Measurements from ENCODE around the gene FLT4. TPM values are rescaled to one million over a fixed set of nuclear protein-coding genes. Genes with fewer than 3 reads are reported as not detected.

Gene FLT4
- total RNA-seq, 2 experiments from 2014 or later = 4.2 to 4.4 TPM

DNA sequence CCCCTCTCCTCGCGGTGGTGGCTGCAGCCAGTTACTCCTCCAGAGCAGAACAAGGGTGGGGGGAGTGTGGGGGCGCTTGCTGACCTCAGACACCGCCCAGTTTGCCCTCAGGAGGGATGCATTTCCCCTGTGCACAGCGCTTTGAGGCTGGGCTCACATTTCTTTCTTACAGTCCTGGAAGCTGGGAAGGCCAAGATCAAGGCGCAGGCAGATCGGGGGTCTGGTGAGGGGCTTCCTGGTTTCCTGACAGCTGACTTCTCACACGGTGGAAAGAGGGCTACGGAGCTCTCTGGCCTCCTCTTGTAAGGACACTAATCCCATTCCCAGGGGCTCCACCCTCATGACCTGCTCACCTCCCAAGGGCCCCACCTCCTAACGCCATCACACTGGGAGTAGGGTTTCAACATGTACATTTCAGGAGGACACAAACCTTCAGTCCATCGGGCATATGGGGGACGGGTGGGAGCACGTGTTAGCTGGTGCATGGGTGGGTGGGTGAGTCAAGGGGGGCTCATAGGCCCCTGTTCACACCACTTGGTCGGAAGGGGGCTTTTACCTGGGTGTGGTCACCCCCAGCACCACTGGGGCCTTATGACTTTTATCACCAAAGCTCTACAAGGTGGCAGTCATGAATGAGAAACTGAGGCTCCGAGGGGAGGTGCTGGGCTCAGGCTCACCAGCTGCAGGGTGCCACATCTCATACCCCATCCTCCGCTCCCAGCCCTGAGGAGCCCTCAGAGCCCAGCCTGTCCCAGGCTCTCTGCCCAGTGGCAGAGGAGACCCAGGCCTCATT is 50.4 kb downstream of the FLT4 start:
- ChIA-PET POLR2A (no interaction called here), CTCF (no interaction called here)

DNA sequence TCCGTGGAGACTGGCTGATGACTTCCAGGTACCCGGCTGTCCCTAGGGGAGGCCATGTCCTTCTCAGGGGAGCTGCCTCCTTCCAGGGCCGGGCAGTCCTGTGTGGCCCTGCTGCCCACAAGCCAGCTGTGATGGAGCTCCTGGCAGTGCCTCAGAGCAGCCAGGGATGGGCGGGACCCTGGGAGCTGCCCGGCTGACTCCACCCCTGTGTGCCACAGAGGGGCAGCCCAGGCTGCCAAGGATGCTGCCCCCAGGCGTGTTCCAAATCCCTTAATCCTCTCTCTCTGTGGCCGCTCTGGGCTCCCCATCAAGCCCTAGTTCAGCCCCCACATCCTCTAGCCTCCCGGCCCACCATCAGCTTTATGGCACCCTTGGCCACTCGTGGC is 51.1 kb downstream of the FLT4 start:
- ChIA-PET CTCF (no interaction called here), POLR2A (no interaction called here)

DNA sequence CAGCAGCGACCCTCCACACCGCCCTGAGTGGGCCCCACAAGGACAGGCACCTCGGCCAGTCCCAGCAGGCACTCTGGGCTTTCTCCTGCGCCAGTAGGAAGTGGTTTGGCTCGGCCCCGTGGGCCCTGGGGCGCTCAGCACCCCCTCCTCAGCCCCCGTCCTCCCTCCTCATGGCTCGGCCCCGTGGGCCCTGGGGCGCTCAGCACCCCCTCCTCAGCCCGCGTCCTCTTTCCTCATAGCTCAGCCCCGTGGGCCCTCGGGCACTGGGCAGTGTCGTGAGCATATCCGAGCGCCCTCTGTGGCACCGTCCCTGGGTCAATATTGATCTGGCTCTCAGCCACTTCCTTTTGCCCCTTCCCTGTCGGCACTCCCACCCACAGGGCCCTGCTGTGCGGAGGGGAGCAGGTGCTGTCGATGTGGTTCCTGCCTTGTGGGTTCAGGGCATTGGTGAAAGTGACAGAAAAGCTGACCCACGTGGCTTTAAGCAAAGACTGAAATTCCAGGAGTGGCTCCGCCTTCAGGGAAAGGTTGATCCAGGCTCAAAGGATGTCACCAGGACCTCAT is 52.6 kb downstream of the FLT4 start:
- ChIA-PET CTCF (no interaction called here), POLR2A (no interaction called here)

DNA sequence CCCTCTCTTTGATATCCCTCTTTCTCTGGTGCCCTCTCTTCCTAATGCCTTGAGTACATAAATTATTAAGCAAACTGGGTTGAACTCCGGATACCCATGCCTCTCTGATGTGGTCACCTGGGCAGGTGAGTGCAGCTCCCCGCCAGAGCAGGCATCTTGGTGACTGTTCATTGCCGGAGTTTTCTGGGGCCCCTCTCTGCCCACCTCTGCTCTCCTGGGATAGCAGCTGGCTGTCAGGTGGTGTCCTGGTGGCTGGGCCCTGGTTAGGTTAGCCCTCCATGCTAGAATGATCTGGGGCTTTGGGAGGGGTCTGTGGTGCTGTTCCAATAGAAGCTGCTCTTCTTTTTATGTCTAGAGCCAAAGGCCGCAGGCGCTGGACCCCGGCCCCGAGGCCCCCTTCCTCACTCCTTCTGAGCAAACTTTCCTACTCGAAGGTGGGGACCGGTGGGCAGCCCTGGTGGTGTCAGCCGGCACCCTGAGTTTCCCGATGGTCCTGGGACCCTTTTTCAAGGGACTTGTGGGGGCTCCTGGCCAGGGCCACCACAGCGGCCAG is 53.2 kb downstream of the FLT4 start:
- CTCF ChIA-PET = no interaction called here

DNA sequence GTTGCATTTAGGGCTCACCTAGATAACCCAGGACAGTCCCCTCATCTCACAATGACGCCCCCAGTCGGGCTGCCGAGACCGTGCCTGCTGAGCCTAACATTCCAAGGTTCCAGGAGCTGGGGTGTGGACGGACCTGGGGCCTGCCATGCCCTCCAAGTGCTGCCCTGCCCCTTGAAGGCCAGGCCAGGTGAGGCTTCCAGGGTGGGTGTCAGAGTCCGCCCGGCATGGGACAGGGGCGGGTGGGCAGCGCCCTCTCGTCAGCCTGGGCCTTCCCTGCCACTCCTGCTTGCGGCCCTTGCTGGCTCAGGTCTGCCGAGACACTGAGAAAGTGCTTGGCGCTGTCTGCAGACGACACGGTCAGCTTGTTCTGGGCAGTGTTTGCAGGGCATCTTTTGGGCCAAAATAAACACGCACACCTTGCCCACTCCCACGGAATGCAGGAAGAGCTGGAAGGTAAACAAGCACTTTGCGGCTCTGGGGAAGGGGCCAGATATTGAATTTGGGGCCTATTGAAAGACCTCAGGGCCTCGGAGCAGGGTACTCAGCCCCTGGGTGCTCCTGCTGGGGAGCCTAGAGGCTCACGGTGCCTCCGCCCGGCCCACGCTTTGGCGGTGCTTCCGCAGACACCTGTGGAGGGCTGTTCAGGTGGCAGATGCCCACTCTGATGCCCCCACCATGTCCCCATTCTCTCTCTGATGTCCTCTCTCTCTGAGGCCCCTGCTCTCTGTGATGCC is 53.9 kb downstream of the FLT4 start:
- CTCF ChIA-PET = no interaction called here
- POLR2A ChIA-PET = no interaction called here

More for the DNA sequence above, 53.2 kb downstream of the FLT4 start:
- POLR2A ChIA-PET = no interaction called here

DNA sequence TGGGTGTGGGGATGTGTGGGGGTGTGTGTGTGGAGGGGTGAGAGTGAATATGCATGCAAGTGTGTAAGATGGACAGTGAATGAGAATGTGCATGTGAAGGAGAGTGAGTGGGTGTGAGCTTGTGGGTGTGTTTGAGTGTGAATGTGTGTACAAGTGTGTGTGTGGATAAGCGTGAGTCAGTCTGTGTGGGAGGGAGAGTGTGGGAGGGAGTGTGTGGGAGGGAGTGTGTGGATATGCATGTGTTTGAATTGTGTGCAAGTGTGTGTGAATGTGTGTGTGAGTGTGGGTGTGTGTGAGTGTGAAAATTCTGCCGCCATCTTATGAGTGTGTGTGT is 54.4 kb downstream of the FLT4 start:
- ChIA-PET POLR2A (no interaction called here), CTCF (no interaction called here)

DNA sequence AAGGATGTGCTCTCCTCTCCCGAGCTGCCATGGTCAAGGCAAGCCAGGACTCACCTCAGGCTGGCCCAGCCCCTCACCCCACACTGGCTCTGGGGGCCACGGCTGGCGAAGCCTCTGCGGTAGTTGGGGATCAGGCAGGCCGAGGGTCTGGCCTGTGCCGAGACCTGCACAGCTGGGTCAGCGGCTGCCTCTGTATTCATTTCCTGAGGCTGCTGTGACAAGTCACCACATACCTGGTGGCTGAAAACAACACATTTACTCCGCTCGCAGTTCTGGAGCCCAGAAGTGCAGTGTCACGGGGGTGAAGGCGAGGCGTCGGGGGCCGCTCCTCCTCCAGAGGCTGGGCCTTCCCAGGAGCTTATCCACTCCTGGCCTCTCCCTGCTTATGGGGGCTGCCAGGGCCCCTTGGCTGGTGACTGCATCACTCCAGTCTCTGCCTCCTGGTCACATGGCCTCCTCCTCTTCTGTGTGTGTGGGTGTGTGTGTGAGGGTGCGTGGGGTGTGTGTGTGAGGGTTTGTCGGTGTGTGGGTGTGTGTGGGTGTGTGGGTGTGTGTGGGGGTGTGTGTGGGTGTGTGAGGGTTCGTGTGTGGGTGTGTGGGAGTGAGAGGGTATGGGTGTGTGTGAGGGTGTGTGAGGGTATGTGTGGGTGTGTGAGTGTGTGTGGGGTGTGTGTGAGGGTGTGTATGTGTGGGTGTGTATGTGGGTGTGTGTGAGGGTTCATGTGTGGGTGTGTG is 54.9 kb downstream of the FLT4 start:
- ChIA-PET CTCF (no interaction called here), POLR2A (no interaction called here)

DNA sequence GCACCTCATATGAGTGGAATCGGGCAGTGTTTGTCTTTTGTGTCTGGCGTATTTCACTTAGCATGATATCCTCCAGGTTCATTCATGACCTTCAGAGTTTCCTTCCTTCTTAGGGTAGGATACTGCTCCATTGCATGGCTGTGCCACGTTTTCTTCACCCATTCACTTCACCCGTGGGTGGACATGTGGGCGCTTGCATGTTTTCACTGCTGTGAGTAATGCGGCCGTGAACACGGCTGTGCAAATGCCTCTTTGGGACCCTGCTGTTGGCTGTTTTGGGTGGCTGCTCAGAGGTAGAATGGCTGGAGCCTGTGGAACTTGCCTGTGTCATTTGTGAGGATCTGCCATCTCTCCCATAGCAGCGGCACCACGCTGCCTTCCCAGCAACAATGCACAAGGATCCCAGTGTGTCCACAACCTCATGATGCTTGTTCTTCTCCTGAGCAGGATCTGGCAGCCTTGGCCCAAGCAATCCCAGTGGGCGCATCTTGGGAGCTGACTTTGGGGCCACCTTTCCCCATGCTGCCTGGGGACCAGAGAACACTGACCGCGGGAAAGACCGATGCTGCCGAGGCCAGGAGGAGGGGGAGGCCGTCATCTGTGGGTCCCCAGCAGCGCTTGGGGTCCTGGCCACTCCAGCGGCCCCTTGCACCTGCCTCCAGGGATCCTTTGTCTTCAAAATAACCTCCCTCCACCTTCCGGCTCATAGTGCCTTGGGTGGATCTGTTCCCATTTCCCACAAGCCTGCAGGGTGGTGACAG is 55.8 kb downstream of the FLT4 start:
- POLR2A ChIA-PET = no interaction called here

DNA sequence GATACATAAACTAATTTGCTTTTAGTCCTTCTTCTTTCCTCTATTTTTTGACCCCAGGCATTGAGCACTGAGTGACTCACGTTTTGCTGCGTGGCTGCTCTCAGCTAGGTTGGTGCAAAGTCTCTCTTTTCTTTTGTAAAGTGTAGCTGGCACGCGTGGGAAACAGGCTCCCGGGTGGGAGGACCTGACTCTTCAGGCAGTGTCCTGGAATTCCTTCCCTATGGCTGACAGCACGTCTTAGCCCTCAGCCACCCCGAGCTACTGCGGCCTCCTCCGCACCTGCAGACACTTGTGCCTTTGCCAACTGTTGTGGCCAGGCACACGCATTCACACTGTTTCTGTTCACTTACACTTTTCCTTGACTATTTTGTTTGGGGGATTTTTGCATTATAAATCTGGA is 57.2 kb downstream of the FLT4 start:
- ChIA-PET CTCF (no interaction called here), POLR2A (no interaction called here)

More for the DNA sequence above, 55.8 kb downstream of the FLT4 start:
- CTCF ChIA-PET = no interaction called here

DNA sequence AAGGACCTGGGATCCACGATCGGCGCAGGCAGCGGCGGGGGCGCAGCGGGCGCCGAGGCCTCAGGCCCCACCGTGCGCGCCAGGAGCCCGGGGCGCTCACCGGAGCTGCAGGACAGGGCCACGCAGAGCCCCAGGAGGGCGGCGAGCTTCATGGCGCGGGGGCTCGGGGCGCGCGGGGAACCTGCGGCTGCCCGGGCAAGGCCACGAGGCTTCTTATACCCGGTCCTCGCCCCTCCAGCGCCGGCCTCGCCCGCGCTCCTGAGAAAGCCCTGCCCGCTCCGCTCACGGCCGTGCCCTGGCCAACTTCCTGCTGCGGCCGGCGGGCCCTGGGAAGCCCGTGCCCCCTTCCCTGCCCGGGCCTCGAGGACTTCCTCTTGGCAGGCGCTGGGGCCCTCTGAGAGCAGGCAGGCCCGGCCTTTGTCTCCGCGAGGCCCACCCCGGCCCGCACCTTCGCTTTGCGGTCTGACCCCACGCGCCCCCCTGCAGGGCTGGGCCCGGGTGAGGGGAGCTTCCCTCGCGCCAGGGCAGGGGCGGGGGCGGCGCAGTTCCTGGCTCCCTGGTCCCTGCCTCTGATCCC is 58.0 kb downstream of the FLT4 start, which contains the start of gene SCGB3A1:
SCGB3A1 (minus strand) TSS at position 189 of the 577 bp plus-strand sequence; CDS start at position 152, 37 bp downstream.
- ChIA-PET POLR2A (no interaction called here), CTCF (no interaction called here)

DNA sequence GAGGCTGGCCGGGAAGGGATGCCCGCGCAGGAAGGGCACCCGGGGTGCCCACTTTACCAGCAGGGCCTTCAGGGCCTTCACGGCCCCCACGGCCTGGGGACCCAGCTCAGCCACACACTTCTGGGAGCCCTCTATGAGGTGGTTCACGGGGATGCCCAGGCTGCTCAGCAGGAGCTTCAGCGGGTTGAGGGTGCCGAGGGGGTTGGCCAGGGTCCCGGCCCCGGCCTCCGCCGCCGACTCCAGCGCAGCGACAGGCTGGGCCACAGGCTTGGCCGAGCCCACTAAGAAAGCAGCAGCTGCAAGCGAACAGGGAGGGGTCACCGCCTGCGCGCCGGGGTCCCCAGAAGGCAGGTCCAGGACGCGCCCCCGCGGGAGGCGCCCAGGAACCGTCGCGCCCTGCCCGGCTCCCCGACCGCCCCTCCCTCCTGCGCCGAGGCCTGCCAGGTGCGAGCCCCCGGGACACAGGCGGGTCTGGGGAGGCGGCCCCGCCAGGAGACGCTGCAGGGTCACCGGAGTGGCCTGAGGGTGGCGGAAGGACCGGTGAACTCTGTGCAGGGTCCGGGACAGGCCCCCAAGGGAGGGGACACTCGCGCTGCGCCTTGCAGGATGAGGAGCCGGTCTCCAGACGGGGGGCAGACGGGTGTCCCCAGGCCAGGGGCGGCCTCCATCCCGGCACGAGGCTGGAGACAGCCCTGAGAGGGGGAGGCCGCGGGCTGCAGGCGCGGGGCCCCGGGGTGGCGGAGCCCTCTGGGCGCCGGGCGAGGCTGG is 58.7 kb downstream of the FLT4 start:
- ChIA-PET POLR2A (no interaction called here), CTCF (no interaction called here)

DNA sequence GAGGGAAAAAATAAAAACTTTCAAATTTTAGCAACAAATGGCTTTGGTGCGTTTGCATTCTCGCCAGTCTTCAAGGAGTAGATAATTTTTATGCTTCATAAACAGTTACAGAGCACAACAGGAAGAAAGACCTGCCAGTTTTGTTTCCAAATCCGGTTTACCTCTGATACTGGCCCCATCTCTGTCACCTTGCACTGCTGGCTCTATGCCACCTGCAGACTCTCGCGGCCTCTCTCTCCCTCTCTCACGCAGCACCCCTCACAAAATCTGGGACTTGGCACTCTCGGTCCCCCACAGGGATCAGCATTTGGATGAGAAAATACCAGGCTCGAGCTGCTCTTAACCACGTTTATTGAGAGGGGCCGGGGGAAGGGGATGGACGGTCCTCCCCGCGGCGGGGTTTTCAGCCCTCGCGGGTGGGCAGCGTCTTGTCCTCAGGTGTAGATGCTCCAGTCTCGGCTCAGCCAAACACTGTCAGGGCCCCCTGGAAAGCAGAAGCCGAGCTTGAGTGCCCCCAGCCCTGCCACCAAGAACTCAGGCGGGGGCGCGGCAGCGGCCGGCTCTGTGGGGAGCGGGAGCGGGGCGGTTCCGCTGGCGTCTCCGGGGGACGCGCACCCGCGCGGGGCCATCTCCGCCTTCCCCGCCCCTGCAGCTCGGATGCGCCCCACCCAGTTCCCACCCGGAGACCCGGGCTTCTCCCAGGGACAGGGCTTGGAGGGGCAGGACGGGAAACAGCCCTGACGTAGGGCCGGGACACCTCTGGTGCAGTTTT is 59.4 kb downstream of the FLT4 start:
- POLR2A ChIA-PET = no interaction called here
- CTCF ChIA-PET = no interaction called here

DNA sequence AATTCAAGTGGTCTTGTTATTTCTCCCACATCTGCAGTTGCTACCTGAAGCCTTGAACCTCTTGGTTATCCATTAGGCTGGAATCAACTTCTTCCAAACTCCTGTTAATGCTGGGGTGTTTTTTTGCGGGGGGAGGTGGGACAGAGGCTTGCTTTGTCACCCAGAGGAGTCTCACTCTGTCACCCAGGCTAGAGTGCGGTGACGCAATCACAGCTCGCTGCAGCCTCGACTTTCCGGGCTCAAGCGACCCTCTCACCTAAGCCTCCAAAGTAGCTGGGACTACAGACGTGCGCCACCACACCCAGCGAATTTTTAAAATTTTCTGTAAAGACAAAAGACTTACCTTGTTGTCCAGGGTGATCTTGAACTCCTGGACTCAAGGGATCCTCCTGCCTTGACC is 62.5 kb downstream of the FLT4 start:
- ChIA-PET CTCF (no interaction called here), POLR2A (interaction anchor here (0.6 kb wide), 1 partner anchor 8 kb away, joined by 6 read pairs; no protein-coding TSS in a partner anchor)

DNA sequence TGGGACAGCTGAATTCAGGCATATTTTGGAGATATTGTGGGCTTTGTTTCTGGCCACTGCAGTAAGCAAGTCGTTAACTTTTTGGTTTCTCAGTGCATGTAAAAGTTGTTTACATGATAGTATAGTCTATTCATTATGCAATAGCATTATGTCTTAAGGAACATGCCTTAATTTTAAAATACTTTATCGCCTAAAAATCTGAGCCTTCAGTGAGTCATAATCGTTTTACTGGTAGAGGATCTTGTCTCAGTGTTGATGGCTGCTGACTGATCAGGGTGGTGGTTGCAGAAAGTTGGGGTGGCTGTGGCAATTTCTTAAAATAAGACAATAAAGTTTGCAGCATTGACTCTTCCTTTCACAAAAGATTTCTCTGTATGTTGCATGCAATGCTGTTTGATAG is 63.2 kb downstream of the FLT4 start:
- POLR2A ChIA-PET = no interaction called here

DNA sequence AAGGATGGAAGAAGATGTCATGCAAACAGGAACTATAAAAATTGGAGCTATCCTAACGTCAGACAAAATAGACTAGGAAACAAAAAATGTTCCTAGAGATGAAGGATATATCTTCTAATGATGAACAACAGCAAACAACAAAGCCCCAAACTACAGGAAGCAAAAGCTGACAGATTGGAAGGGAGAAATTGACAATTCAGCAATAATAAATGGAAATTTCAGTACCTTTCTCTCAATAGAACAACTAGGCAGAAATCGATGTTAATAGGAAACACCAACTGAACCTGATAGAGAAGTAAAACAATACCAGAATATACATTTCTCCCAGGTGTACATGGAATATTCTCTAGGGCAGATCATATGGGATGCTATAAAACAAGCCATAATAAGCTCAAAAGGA is 65.7 kb downstream of the FLT4 start:
- POLR2A ChIA-PET = no interaction called here
- CTCF ChIA-PET = interaction anchor here (0.7 kb wide), 1 partner anchor 29 kb away, joined by 3 read pairs; no protein-coding TSS in a partner anchor

More for the DNA sequence above, 63.2 kb downstream of the FLT4 start:
- CTCF ChIA-PET = no interaction called here

DNA sequence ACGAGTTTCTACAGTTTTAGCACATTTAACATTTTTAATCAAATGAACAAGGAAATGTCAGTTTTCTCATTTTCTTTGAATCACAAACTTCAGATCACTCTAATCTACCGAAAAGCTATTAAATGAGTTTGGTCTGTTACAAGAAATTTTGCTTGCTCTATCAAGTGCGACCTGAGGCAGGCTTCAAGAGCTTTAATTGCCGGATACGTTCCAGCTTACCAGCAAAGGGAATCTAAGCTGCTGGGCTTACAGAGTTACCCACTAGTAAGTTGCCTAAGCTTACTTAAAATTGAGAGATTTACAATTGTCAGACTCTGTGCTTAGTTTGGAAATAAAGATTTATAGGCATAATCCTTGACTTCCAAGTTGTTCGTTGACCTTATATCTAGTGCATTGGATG is 68.7 kb downstream of the FLT4 start:
- ChIA-PET CTCF (no interaction called here), POLR2A (no interaction called here)

DNA sequence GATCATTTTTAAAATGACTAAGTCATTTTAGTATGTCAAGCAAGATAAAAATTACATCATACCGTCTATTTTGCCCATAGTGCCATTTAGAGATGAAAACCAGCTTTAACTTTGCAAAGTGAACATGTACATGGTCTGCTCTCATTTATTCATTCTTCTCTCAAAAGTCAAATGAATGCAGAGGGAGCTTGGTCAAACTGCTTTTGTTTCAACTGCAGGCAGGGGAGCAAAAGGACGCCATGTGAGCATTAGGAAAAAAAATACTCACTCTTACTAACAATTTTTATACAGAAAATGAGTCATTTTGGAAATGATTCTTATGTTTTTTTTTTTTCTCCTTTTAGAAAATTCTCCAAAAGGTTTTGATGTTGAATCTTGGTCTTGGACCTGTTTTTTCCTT is 73.8 kb downstream of the FLT4 start:
- ChIA-PET POLR2A (no interaction called here), CTCF (interaction anchor here (0.9 to 1.3 kb wide), 2 partner anchors 10 to 17 kb away, joined by 3 read pairs; no protein-coding TSS in a partner anchor)

DNA sequence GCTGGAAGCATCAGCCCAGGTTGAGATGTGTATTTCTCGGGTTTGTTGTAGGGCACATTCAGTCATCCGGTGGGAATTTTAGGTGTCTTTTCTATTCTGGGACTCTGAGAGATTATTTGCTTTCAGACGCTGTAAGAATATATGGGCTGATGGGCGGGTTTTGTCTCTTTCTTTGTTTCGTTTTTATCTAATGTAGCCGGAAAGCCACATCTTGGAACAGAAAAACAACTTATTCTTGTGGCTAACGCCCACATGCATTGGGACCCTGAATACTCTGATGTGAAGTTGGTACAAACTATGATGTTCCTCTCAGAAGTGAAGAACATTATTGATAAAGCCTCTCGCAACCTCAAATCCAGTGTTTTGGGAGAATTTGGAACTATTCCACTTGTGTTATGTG is 80.5 kb downstream of the FLT4 start:
- POLR2A ChIA-PET = no interaction called here

More for the DNA sequence above, 80.5 kb downstream of the FLT4 start:
- CTCF ChIA-PET = no interaction called here
